NB4 (cell line): Measurements from ENCODE around the gene ZNF550.

Source experiments
- DNase-seq: peaks from one replicate; pipeline ENCODE4 v3.0.0; 2010; ENCODE audit warnings: low read depth
- H3K4me3 ChIP-seq: one replicate; pipeline ENCODE4 v1.5.1; 2011; ENCODE audit warnings: mild to moderate bottlenecking, low read depth, low read length, moderate library complexity
- POLR2A ChIP-seq: IDR thresholded peaks from 2 replicates; pipeline ENCODE4 v1.6.1; 2011; ENCODE audit warnings: mild to moderate bottlenecking; ENCODE audit not compliant: insufficient read length; ENCODE audit errors: extremely low read depth

Gene ZNF550

DNA sequence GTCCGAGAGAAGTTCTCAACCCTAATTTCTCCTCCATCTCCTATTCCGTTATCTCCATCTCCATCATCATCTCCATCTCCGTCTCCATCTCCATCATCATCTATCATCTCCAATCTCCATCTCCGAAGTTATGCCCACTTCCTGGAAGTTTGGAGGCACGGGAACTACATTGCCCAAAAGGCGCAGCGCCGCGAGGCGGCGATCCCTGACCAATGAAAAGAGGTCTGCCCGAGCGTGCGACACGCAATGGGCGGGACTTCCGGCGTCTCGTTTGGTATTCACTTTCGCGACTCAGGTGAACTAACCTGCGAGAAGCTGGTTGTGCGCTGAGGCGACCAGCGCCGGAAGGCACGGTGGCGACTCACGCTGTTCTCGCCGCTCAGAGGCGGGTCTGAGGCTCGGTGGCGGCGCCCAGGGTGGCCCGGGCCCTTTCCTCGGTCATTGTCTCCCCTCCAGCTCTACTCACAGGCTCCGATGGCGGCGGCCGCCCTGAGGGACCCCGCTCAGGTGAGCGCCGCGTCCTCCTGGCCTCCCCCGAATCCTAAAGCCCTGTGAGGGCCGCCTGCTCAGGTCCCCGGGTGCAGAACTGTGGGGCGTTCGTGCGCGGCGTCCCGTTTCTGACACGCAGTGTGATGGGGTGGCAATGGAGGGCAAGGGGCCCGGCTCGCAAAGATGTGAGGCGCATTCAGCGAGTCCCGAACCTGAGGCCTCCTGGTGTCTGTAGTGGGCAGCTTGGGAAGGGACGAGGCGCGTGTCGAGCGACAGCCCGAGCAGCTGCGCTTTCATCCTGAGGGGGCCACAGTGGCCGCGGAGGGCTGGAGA is 72.0 kb downstream of the ZNF550 start, which contains the start of gene ZNF419:
Gene ZNF419, plus strand, starts transcription at position 274 of the 822 bp plus-strand sequence. Its CDS starts 201 bp downstream, at position 475.
- peak; percentile 45 for TF ChIP-seq POLR2A
- H3K4me3 ChIP-seq: peak within 1 kb of the TSS; percentile 77
- DNase-seq: peak; percentile 78
